Measurements from ENCODE around the gene NDUFA7.

- TF ChIP-seq CTCF (IDR thresholded peaks at IDR 0.05; ENCODE audit: low read length) (no peak), EZH2 (optimal IDR thresholded peaks at IDR 0.05; ENCODE audit: low read depth, low read length) (no peak), EZH2phosphoT487 (IDR thresholded peaks at IDR 0.05; ENCODE audit: low read length) (no peak)
These were observed 12.7 kb upstream of the NDUFA7 start for GRCh38 chr19:8333767-8334457.
